Left kidney (tissue), 2 donors: ENCODE data around the gene MGST2. TPM values are rescaled to one million over a fixed set of nuclear protein-coding genes. Genes with fewer than 3 reads are reported as not detected.

Experiments
- DNase-seq: peaks from one replicate; pipeline ENCODE4 v3.0.0-alpha.2; 2013
- polyA plus RNA-seq: library from polyadenylated mRNA; unstranded; fragments of 120-200 nt; gene quantifications from one replicate; pipeline ENCODE4 v1.2.1, GENCODE V29; 2013; ENCODE audit not compliant: insufficient read length

Gene MGST2
- polyA plus RNA-seq, 1 donor: 52.5 TPM

DNA sequence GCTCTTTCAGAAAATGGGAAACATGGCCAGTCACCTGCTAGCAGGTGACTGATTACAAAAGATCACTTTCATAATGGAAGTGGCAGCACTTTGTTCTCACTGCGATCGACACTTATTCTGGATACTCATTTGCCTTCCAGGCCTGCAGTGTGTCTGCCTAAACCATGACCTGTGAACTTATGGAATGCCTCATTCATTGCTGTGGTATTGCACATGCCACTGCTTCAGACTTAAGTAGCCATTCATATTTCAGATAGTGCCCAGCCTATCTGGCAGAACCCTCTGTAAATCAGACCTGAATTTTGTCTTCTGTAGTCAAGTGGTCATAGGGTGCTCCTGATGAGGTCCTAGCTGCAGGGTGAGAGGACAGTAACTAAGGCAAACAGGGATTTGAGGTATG, 23.3 kb upstream of the MGST2 start:
- no peak for DNase-seq

DNA sequence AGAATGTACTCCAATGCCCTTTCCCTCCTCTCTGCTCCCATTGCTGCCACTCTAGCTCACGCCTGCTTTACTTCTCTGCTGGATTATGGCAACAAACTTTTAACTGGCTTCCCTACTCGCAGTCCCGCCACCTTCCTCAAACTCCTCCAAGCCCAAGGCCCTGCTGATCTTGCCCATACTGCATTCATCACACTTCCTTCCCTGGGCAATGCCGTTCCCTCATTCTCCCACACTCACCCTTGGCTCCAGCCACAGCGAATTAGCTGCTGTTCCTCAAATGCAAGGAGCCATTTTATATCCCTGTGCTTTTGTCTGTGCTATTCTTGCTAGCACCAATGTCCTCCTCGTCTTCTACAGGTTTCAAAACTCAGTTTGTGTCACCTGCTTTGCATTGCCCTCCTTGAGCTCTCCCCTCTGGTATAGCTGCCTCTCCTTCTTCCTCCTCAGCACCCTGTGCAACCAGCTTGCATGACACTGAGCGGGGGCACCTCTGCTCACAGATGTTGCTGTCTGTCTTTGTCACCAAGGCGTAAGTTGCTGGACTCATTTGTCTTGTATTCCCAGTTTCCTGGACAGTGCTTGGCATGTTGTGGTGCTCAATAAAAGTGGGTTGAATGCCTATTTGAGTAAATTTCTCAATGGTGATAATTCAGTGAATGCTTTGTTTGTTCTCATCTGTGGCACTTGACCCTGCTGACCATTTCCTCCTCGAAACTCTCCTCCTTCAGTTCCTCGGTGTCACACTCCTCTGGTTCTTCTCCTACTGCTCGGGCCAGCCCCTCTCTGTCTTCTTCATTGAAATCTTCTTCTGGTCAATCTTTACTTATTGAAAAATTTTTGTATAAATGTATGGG, 22.4 kb upstream of the MGST2 start:
- no peak for DNase-seq

DNA sequence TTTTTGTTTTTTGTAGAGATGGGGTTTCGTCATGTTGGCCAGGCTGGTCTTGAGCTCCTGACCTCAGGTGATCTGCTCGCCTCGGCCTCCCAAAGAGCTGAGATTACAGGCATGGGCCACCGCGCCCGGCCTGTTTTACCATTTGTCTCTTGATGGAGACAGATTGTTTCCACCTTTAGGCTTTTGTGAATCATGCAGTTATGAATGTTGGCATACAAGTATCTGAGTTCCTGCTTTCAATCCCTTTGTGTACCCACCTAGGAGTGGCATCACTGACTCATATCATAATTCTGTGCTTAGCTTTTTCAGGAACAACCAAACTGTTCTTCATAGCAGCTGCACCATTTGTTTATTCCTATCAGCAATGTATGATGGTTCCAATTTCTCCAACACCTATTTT, 20.2 kb upstream of the MGST2 start:
- no peak for DNase-seq

DNA sequence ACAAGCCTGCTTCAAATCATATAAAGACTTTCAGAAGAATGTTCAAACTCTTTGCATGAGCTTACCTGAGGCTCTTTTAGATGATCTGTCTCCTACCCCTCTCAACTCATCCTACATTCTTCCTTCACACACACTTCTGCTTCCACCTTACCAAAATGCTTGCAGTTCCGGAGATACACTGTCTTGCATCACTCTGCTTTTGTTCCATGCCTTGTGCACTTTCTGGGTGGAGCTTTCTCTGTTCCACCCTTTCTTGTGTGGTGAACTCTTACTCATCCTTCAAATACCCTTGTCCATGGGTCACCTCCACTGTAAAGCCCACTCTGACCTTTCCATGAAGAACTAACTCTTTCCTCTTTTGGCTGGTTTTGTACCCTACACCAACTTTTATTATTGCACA, 18.4 kb upstream of the MGST2 start:
- DNase-seq: no peak

DNA sequence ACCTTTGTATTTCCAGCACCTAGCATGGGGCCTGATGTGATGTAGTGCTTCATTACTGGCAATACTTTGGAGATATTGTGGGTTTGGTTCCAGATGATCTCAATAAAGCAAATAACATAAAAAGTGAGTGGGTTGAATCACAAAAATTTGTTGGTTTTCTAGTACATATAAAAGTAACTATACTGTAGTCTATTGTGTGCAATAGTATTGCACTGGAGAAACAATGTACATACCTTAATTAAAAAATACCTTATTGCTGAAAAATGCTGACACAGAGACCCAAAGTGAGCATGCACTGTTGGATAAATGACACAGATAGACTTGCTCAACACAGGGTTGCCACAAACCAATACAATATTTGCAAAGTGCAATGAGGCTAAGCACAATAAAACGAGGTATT, 17.7 kb upstream of the MGST2 start:
- DNase-seq: no peak

DNA sequence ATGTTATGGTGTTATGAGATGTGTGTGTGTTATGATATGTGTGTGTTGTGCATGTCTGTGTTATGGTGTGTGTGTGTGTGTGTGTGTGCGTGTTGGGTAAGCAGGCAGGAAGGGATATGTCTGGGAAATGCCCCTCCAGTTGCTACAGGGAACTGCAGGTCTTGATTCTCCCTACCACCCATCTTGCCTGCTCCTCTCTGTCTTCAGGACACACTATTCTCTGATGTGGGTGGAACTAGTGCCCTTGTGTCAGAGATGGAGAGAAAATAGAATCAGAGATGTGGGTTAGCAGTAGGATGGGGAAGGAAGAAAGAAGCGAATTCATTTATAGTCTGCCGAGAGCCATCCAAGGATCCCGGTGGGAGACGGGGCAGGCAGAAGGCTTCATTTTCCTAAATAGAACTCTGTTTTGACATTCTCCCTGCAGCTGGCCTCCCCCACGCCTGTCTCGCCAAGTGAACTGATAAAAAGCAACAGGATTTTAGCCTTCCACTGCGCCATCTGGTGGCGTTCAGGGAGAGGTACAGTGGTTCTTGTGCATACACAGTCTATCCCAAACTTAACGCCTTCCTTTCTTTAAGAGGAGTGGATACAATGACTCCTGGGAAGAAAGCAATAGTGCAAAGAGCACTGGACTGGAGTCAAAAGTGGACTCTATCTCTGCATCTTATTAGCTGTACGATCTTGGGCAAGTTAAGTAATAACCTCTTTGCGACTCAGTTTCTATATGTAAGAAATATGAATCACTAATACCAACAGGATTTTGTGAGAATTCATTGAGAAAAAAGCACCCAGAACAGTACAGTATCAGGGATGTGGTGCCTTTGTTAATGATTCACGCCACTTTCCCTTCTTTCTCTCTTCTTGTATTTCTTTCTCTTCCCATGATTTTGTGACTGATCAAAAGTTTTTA, 14.1 kb upstream of the MGST2 start:
- peak; percentile 90 for DNase-seq

DNA sequence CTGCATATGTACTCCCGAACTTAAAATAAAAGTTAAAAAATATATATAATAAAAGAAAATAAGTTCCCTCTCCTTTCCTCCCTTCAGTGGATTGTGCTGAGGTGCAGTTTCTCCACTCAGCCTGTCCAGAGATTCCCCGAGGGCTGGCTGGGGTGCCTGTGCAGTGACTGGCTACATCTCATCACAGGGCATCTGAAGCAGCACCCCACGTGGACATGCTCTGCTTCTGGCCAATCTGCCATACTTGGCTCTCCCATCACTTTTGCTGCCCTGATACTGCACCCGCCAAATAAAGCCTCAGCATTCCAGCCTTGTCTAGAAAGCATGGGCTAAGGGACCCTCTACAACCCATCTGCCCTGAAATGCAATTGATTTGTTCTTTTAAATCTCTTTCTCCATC, 11.1 kb upstream of the MGST2 start:
- DNase-seq: no peak

DNA sequence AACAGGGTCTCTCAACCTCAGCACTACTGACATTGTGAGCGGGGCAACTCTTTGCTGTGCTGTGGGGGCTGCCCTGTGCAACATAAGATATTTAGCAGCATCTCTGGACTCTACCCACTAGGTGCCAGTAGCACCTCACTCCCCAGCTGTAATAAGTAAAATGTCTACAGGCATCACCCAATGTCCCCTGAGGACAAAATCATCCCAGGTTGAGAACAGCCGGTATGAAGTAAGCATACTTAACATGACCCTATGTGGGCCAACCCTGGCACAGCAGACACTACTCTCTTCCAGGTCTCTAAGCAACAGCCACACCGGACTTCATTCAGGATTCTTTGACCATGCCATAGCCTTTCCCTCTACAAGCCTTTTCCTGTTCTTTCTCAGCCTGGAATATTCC, 10.5 kb upstream of the MGST2 start:
- no peak for DNase-seq

DNA sequence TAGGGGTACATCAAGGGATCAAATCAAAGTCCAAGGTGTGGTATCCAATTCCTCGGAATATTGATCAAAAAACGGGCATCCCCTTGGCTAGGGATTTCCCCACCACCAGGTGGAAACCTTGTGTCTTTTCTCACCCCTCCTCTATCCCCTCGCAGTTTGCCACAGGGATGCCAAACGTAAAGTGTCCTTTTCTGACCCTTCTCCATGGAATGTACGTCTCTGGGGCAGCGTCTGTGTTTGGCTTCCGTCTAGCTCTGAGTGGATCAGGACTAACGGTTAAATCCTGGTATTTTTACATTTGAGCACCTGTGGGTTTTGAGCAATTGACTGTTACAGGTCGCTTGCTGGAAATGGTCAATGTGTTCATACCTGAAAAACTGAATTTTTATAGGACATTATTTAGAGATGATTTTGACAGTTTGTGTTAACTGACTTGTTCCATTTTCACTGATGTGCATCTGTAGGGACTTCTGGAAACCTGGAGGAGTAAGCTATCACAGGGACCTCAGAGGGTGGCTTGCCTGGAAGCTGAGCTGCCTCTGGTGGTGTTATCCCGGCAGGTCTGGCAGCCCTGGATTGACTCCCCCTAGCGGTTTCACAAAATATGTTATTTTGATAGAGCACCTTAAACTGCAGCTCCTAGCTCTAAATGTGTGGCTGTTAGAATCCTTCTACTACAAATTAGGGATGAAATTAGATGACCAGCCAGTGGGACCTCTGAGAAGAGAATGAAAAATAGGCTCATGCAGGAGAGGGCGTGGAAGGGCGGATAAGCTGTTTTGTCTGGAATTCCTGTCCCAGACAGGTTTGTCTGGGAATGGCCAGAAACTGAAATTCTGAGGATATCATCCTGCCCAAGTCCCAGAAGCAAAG, 8.8 kb upstream of the MGST2 start:
- DNase-seq: peak; percentile 70

DNA sequence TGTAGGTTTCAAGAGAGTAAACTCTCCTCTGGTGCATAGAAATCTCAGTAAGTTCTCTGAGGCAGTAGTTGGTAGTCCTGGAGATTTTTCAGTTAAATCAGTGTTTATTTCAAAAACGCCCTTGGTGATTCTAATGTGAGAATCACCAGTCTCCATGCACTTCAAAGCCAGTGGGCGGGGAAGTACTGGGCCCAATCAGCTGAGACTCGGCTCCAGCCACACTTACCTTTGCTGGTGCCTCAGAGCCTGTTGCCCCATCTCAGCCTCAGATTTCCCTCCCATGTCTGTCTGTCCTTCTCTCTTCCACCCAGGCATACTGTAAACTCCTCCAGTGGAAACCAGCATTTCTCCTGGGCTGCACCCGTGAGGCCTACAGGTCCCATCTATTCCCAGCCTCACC, 7.4 kb upstream of the MGST2 start:
- no peak for DNase-seq

DNA sequence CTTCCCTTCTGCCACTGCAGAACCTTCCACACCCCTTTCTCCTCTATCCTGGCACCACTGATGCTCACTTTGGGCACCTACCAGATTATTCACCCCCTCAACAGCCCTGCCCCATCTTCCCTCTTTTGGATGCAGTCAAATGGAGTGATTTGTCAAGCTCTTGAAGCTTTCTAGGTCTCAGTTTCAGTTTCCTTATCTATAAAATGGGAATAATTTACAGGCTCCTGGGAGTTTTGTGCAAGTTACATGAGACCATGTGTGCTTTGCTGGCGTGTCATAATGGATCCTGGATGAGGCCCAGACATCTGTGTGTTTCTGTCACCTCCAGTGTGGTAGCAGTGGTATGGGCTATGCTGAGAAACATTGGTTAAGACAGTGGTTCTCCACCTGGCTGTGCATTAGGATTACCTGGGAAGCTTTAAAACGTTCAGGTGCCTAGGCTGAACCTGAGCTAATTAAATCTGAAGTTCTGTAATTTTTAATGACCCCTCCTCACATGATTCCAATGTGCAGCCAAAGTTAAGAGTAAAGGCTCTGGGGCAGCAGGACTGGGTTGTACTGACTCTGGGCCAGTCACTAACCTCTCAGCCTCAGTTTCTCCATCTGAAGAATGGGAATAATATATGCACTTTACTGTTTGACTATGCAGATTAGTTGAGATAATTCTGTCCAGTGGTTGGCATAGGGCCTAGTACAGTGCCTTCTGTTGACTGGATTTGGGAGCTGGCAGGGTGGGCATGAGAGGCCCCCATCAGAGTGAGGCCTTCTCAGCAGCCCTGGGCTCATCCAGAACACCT, 6.8 kb upstream of the MGST2 start:
- no peak for DNase-seq

DNA sequence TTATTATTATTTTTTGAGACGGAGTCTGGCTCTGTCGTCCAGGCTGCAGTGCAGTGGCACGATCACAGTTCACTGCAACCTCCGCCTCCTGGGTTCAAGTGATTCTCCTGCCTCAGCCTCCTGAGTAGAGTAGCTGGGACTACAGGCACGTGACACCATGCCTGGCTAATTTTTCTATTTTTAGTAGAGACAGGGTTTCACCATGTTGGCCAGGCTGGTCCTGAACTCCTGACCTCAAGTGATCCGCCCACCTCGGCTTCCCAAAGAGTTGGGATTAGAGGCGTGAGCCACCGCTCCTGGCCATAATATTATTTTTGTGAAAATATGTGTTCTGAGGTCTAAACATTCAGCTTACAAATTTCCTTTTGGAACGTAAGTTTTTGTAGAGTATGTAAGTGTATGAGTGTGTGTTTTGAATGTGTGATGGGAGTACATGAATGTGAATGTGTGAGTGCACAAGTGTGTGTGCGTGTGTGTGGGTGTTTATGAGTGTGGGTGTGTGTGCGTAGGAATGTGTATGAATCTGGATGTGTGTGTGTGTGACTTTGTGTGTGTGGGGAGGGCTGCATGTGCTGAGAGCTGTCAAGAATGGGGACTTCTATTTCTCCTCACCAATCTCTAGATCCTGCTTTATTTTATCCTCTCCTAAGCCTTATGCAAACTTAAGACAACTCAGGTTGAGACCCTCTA, 5.7 kb upstream of the MGST2 start:
- no peak for DNase-seq

DNA sequence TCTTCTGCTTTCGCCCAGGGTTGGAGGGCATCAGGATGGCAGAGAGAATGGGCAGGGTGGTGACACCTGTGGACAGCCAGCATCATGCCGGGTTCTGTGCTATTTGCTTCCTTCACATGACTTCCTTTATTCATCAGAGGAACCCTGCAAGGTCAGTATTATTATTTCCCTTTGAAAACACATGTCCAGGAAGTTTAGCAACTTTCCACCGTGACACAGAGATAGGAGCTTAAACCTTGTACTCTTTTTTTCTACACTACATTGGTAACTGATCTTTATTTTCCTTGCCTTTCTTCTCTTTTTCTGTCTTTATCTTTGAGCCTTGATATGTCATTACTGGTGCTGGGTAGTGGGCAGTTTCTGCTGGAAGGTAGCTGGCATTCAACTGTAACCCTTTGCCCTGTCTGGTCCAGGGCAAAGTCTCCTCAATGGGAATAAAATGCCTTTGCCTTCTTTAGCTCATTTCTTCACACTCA, 5.0 kb upstream of the MGST2 start:
- DNase-seq: no peak

DNA sequence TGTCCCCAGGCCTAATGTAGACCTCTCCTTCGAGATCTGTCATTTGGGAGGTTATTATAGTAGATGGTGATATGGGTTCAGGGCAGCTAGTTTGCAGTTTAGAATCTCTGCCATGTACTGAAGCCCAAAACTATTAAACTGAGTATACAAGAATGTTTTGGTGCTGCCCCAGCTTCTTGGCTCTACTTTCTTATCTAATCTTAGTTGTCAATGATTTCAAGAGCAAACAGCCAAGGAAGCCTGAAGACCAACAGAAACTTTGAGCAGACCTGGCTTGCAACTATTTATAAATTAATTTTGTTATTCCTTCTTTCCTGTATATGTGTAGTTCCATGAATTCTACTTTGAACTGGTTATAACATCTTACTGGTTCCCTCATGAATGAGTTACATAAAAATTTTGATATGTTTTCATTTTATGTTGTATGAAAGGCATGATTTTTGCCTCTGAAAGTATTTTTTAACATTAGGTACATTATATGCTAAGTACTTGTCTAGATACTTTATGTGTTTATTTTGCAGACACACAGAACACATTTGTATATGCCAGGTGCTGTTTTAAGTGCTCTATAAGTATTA, 2.0 kb upstream of the MGST2 start:
- no peak for DNase-seq

DNA sequence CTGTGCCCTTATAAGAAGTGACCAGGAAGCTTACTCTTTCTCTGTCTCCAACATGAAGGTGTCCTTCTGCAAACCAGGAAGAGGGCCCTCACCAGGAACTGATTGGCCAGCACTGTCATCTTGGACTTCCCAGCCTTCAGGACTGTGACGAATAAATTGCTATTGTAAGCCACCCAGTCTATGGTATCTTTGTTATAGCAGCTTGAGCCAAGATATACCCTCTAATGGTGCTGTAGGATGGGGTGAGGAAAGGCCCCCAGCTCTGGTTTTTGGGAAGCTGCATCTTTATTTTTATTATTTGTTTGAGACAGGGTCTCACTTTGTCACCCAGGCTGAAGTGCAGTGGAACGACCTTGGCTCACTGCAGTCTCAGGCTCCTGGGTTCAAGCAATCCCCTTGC, 1.2 kb upstream of the MGST2 start:
- no peak for DNase-seq

DNA sequence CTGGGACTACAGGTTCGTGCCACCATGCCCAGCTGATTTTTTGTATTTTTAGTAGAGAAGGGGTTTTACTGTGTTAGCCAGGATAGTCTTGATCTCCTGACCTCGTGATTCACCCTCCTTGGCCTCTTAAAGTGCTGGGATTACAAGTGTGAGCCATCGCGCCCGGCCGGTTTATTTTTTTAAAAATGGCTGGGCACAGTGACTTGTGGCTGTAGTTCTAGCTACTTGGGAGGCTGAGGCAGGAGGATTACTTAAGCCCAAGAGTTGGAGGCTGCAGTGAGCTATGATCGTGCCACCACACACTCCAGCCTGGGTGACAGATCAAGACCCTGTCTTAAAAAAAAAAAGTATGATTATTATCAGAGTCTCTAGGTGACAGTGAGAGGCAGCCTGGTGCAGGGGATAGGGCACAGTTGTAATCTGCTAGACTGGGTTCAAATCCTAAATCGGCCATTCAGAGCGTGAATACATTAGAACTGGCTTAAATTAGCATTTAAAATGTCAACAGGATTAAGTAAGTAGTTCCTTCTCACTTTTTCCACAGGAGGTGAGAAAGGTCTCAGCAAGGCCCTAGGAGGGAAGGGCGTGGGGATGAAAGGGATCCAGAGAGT, 435 bp upstream of the MGST2 start:
- no peak for DNase-seq

DNA sequence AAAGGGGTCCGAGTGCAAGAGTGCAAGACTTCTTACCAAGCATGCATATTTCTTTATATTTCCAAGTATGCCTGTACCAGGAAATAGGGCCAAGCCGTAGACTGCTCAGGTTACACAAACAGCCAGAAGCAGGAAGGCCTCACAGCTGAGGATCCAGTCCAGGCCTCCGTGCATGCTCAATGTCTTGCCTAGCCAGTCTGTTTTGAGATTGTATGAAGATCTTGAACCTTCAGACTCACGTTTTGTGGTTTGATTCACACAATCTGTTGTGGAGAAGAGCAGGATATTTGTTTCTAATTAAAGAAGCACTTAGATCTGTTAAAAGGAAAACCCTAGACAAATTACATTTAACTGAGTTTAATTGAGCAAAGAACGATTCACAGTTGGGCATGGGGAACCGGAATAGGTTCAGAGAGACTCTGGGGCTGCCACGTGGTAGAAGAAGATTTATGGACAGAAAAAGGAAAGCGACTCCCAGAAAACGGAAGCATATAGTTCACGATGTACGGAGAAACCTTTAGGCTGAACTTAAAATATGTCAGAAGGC, 1.2 kb downstream of the MGST2 start:
- DNase-seq: peak; percentile 58

DNA sequence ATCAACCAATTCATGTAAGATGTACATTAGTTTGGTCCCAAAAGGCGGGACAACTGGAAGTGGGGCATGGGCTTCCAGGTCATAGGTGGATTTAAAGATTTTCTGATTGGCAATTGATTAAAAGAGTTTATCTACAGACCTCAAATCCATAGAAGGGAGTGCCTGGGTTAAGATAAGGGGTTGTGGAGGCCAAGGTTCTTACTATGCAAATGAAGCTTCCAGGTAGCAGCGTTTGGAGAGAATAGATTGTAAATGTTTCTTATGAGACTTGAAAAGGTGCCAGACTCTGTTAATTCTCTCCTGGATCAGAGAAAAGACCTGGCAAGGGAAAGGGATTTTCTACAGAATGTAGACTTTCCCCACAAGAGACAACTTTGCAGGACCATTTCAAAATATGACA, 2.4 kb downstream of the MGST2 start:
- DNase-seq: no peak

DNA sequence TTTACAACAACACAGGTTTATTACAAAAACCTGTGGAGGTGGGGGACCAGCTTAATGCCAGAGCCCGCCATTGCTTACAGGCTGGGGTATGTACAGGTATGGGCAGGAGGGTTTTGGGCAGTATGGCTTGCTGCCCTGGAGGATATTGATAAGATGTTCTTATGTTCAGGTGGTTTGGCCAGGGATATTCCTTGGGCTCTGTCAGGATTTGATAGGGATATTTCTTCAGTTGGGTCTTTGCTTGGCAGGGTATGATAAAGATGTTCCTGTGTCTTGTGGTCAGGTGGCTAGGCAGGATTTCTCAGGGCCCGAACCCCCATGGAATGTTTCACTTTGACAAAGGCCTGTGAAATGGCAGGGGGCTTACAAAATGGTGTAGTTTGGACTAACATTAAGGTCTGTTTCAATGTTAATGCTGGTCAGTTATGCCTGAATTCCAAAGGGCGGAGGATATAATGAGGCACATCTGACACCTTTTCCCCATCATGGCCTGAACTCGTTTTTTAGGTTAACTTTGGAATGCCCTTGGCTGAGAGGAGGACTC, 3.1 kb downstream of the MGST2 start:
- DNase-seq: no peak
